IMR-90 (cell line): ENCODE measurements around the gene TEX13A.

ENCODE experiments used
- CEBPB ChIP-seq: IDR thresholded peaks from 2 replicates; pipeline ENCODE4 v1.6.1; 2012; ENCODE audit warnings: low read depth, low read length, improper control_type of control experiment
- CHD1 ChIP-seq: IDR thresholded peaks from 2 replicates; pipeline ENCODE4 v1.6.1; 2012; ENCODE audit warnings: low read depth, low read length, improper control_type of control experiment
- CTCF ChIP-seq: conservative IDR thresholded peaks from 2 replicates; pipeline ENCODE4 v1.5.1; 2012; ENCODE audit warnings: mild to moderate bottlenecking, low read depth, low read length, improper control_type of control experiment
- MAZ ChIP-seq: IDR thresholded peaks from 2 replicates; pipeline ENCODE4 v1.6.1; 2012; ENCODE audit warnings: low read depth, mild to moderate bottlenecking, low read length, improper control_type of control experiment, moderate library complexity, borderline replicate concordance
- POLR2A ChIP-seq: IDR thresholded peaks from 2 replicates; pipeline ENCODE4 v1.6.1; 2012; ENCODE audit warnings: mild to moderate bottlenecking, low read depth, low read length
- RCOR1 ChIP-seq: IDR thresholded peaks from 2 replicates; pipeline ENCODE4 v1.6.1; 2012; ENCODE audit warnings: mild to moderate bottlenecking, low read length, improper control_type of control experiment; ENCODE audit not compliant: insufficient replicate concordance
- RFX5 ChIP-seq: IDR thresholded peaks from 2 replicates; pipeline ENCODE4 v1.8.0; 2012; ENCODE audit warnings: low read depth, mild to moderate bottlenecking, low read length, moderate library complexity

- TF ChIP-seq CTCF (no peak), POLR2A (no peak), RCOR1 (no peak), CEBPB (no peak), MAZ (no peak), CHD1 (no peak), RFX5 (no peak)
Measured at GRCh38 chrX:105228602-105229001, 8.1 kb upstream of the TEX13A start.
